H1 (cell line): Measurements from ENCODE around the gene SYT13. TPM values are rescaled to one million over a fixed set of nuclear protein-coding genes. Genes with fewer than 3 reads are reported as not detected.
A peak's percentile ranks its signal among the peaks of the same experiment; 100 is the strongest.

Experiments used
- CTCF ChIA-PET: fragments of 300-600 bp; sonication (Branson Sonifier 250); formaldehyde crosslinking; loops from one replicate; lab custom pipeline; 2021; ENCODE audit not compliant: partially characterized antibody; lab: Charles Lee
- POLR2A ChIA-PET: fragments of 300-600 bp; sonication (Branson Sonifier 250); formaldehyde crosslinking; loops from one replicate; lab custom pipeline; 2021; ENCODE audit warnings: inconsistent platforms; ENCODE audit not compliant: partially characterized antibody; lab: Charles Lee
- DNase-seq, 2 experiments: peaks; one replicate each; pipeline versions ENCODE4 v3.0.0 to v3.0.0-alpha.2; 2010 to 2022; ENCODE audit warnings: low spot score in 2 of 2, low read depth in 1 of 2, mixed read lengths in 1 of 2
- FAIRE-seq: peaks from 2 replicates; lab custom pipeline; 2011; peaks lifted over from hg19 to GRCh38; lab: Jason Lieb, UNC
- H2AFZ ChIP-seq: 2 replicates; pipeline ENCODE4 v1.8.1; 2012; ENCODE audit warnings: low read length, inconsistent platforms
- H2AK5ac ChIP-seq: 2 replicates; pipeline ENCODE4 v1.6.1; 2013; ENCODE audit warnings: low read depth, low read length
- H2BK120ac ChIP-seq: replicated peaks from 2 replicates; pipeline ENCODE3; 2013; ENCODE audit warnings: low read depth, low read length, inconsistent platforms
- H2BK12ac ChIP-seq: 2 replicates; pipeline ENCODE4 v1.6.1; 2013; ENCODE audit warnings: low read depth, low read length
- H2BK15ac ChIP-seq: 2 replicates; pipeline ENCODE4 v1.6.1; 2013; ENCODE audit warnings: low read length
- H2BK20ac ChIP-seq: 2 replicates; pipeline ENCODE4 v1.6.1; 2013; ENCODE audit warnings: low read length
- H2BK5ac ChIP-seq: 2 replicates; pipeline ENCODE4 v1.6.1; 2013; ENCODE audit warnings: low read depth, low read length
- H3K14ac ChIP-seq: 2 replicates; pipeline ENCODE4 v1.6.1; 2013; ENCODE audit warnings: inconsistent platforms; ENCODE audit not compliant: insufficient read length
- H3K18ac ChIP-seq: 2 replicates; pipeline ENCODE4 v1.6.1; 2013; ENCODE audit warnings: low read length; ENCODE audit errors: extremely low read depth
- H3K23ac ChIP-seq: 2 replicates; pipeline ENCODE4 v1.6.1; 2013; ENCODE audit warnings: inconsistent platforms; ENCODE audit not compliant: insufficient read length
- H3K23me2 ChIP-seq: 2 replicates; pipeline ENCODE4 v1.6.1; 2013; ENCODE audit warnings: low read depth, low read length
- H3K27ac ChIP-seq: 2 replicates; pipeline ENCODE4 v1.6.1; 2011; ENCODE audit warnings: low read depth, low read length, inconsistent platforms
- H3K27me3 ChIP-seq, 4 experiments: replicated peaks in 1 of 4; 1 replicate in 1 of 4; 2 replicates in 3 of 4; pipeline versions ENCODE4 v1.6.1 to v1.8.1; 2011 to 2013; ENCODE audit warnings: low read length in 3 of 4, mild to moderate bottlenecking in 3 of 4, inconsistent platforms in 2 of 4, mixed read lengths in 2 of 4, moderate library complexity in 1 of 4; ENCODE audit not compliant: control insufficient read depth in 3 of 4, insufficient read depth in 3 of 4; ENCODE audit errors: extremely low read depth in 1 of 4
- H3K36me3 ChIP-seq, 4 experiments: 2 replicates each; pipeline versions ENCODE4 v1.6.1 to v1.8.1; 2011 to 2013; ENCODE audit warnings: mild to moderate bottlenecking in 4 of 4, low read length in 3 of 4, moderate library complexity in 2 of 4, control low read depth in 1 of 4, inconsistent platforms in 1 of 4; ENCODE audit not compliant: insufficient read depth in 4 of 4, control insufficient read depth in 2 of 4
- H3K4ac ChIP-seq: replicated peaks from 2 replicates; pipeline ENCODE3; 2013; ENCODE audit warnings: low read length, low read depth, mixed read lengths, inconsistent platforms; ENCODE audit not compliant: insufficient read length
- H3K4me1 ChIP-seq, 4 experiments: replicated peaks in 1 of 4; 1 replicate in 1 of 4; 2 replicates in 3 of 4; pipeline versions ENCODE4 v1.6.1 to v1.8.1; 2011 to 2013; ENCODE audit warnings: low read length in 3 of 4, inconsistent platforms in 2 of 4, mixed read lengths in 1 of 4; ENCODE audit not compliant: insufficient read depth in 4 of 4, control insufficient read depth in 3 of 4
- H3K4me2 ChIP-seq, 2 experiments: 2 replicates each; pipeline versions ENCODE4 v1.6.1 to v1.8.1; 2011 to 2013; ENCODE audit warnings: low read depth in 2 of 2, low read length in 2 of 2, control low read depth in 1 of 2, inconsistent platforms in 1 of 2, mild to moderate bottlenecking in 1 of 2; ENCODE audit not compliant: insufficient read depth in 1 of 2
- H3K4me3 ChIP-seq, 4 experiments: fragments of 200-600, 300-600 bp in 1 of 4; sonication (generic), shearing (Covaris generic), sonication (Bioruptor Twin) in 1 of 4; 2 replicates each; pipeline versions ENCODE4 v1.5.1 to v1.8.1; 2011 to 2016; ENCODE audit warnings: low read length in 4 of 4, low read depth in 3 of 4, control low read depth in 2 of 4, inconsistent platforms in 2 of 4, mild to moderate bottlenecking in 2 of 4, mixed read lengths in 1 of 4, moderate library complexity in 1 of 4; ENCODE audit not compliant: insufficient read depth in 2 of 4; ENCODE audit errors: extremely low read depth in 1 of 4
- H3K56ac ChIP-seq: replicated peaks from 2 replicates; pipeline ENCODE3; 2013; ENCODE audit warnings: low read depth, mild to moderate bottlenecking, mixed read lengths, low read length, inconsistent platforms; ENCODE audit not compliant: insufficient read length
- H3K79me1 ChIP-seq: 2 replicates; pipeline ENCODE4 v1.6.1; 2013; ENCODE audit warnings: low read depth, low read length, control low read depth
- H3K79me2 ChIP-seq, 2 experiments: 2 replicates each; pipeline versions ENCODE4 v1.6.1 to v1.8.1; 2012 to 2013; ENCODE audit warnings: low read length in 2 of 2, mild to moderate bottlenecking in 2 of 2, inconsistent platforms in 1 of 2; ENCODE audit not compliant: insufficient read depth in 2 of 2, control insufficient read depth in 1 of 2
- H3K9ac ChIP-seq, 4 experiments: replicated peaks in 1 of 4; 1 replicate in 1 of 4; 2 replicates in 3 of 4; pipeline versions ENCODE4 v1.6.1 to v1.8.1; 2011 to 2013; ENCODE audit warnings: low read depth in 3 of 4, low read length in 3 of 4, control low read depth in 2 of 4, mild to moderate bottlenecking in 2 of 4, moderate library complexity in 2 of 4, inconsistent platforms in 1 of 4; ENCODE audit errors: extremely low read depth in 1 of 4
- H3K9me3 ChIP-seq, 2 experiments: 2 replicates each; pipeline versions ENCODE4 v1.6.1 to v1.8.1; 2012 to 2013; ENCODE audit warnings: mild to moderate bottlenecking in 2 of 2, moderate library complexity in 2 of 2, control low read depth in 1 of 2, inconsistent platforms in 1 of 2, low read depth in 1 of 2, low read length in 1 of 2, mixed read lengths in 1 of 2; ENCODE audit not compliant: insufficient read depth in 2 of 2
- H4K20me1 ChIP-seq, 2 experiments: replicated peaks in 1 of 2; 2 replicates each; pipeline versions ENCODE3 to v1.8.1; 2011 to 2013; ENCODE audit warnings: inconsistent platforms in 2 of 2, low read length in 2 of 2, mild to moderate bottlenecking in 1 of 2; ENCODE audit not compliant: insufficient read depth in 2 of 2, control insufficient read depth in 1 of 2
- H4K5ac ChIP-seq: 2 replicates; pipeline ENCODE4 v1.6.1; 2013; ENCODE audit warnings: low read length, low read depth, mixed read lengths, inconsistent platforms; ENCODE audit not compliant: insufficient read length
- H4K8ac ChIP-seq: 2 replicates; pipeline ENCODE4 v1.8.0; 2013; ENCODE audit warnings: mild to moderate bottlenecking, moderate library complexity, low read length, inconsistent platforms; ENCODE audit not compliant: insufficient read depth; ENCODE audit errors: extremely low read depth
- H4K91ac ChIP-seq: replicated peaks from 2 replicates; pipeline ENCODE3; 2013; ENCODE audit warnings: low read length, mixed read lengths, inconsistent platforms; ENCODE audit not compliant: insufficient read length
- CTBP2 ChIP-seq: IDR thresholded peaks from 2 replicates; pipeline ENCODE4 v1.7.0; 2011; ENCODE audit warnings: borderline replicate concordance, mild to moderate bottlenecking, moderate library complexity, mixed read lengths, low read length; ENCODE audit not compliant: insufficient read depth, insufficient read length
- HDAC2 ChIP-seq, 2 experiments: fragments of 300-600 bp in 1 of 2; sonication (generic) in 1 of 2; IDR thresholded peaks; 2 replicates each; pipeline ENCODE4 v1.6.1; 2011 to 2012; ENCODE audit warnings: low read depth in 2 of 2, low read length in 2 of 2, mild to moderate bottlenecking in 2 of 2, moderate library complexity in 2 of 2, borderline replicate concordance in 1 of 2, inconsistent platforms in 1 of 2
- JUND ChIP-seq: IDR thresholded peaks from 2 replicates; pipeline ENCODE4 v1.6.1; 2011; ENCODE audit warnings: mild to moderate bottlenecking, improper control_type of control experiment, low read length
- KDM1A ChIP-seq: fragments of 200-600, 300-600 bp; sonication (generic); IDR thresholded peaks from 2 replicates; pipeline ENCODE4 v1.7.1; 2016; ENCODE audit warnings: mild to moderate bottlenecking, low read length, borderline replicate concordance
- NRF1 ChIP-seq: IDR thresholded peaks from 2 replicates; pipeline ENCODE4 v1.6.1; 2011; ENCODE audit warnings: mild to moderate bottlenecking, low read depth, low read length, improper control_type of control experiment
- RAD21 ChIP-seq, 2 experiments: IDR thresholded peaks in 1 of 2; conservative IDR thresholded peaks in 1 of 2; 2 replicates each; pipeline ENCODE4 v1.6.1; 2011; ENCODE audit warnings: low read depth in 2 of 2, low read length in 2 of 2, improper control_type of control experiment in 1 of 2, inconsistent platforms in 1 of 2, mild to moderate bottlenecking in 1 of 2, moderate library complexity in 1 of 2
- TAF7 ChIP-seq: optimal IDR thresholded peaks from 2 replicates; pipeline ENCODE3; 2011; ENCODE audit warnings: low read depth, mild to moderate bottlenecking, inconsistent platforms, low read length, moderate library complexity, borderline replicate concordance
- YY1 ChIP-seq: IDR thresholded peaks from 2 replicates; pipeline ENCODE4 v1.6.1; 2011; ENCODE audit warnings: low read depth, mild to moderate bottlenecking, low read length
- WGBS, 2 experiments: shearing (Covaris generic) in 1 of 2; methylation state at CpG; one replicate each; pipeline versions ENCODE4 v1.1.6 to v1.1.7; 2013 to 2015; ENCODE audit warnings: low lambda C conversion rate in 2 of 2, mixed read lengths in 2 of 2, inconsistent platforms in 1 of 2, low coverage in 1 of 2, missing lambda C conversion rate in 1 of 2; ENCODE audit not compliant: insufficient replicate concordance in 2 of 2, insufficient coverage in 1 of 2, insufficient read length in 1 of 2; ENCODE audit errors: extremely low coverage in 1 of 2, missing lambda C conversion rate in 1 of 2; 5-methylcytosine and 5-hydroxymethylcytosine counted together
- polyA plus RNA-seq, 7 experiments: library from polyadenylated mRNA; depleted of rRNA in 3 of 7; stranded (reverse) in 5 of 7; unstranded in 2 of 7; fragments of >200 nt in 5 of 7; fragments of 200-250 nt in 2 of 7; gene quantifications; 1 replicate in 5 of 7; 2 replicates in 1 of 7; 4 replicates in 1 of 7; pipeline versions ENCODE4 v1.2.1 to v1.2.3, GENCODE V29; 2011 to 2013; ENCODE audit warnings: missing spikeins in 2 of 7, mixed read lengths in 2 of 7
- total RNA-seq: library from RNA; stranded (reverse); fragmentation: NEBNext Ultra II Directional; extraction: Animal tissue kit (Norgen Biotek cat#: 25700); gene quantifications from 2 replicates; pipeline ENCODE4 v1.2.1, GENCODE V29; 2021
- TF ChIP-seq, protein P1 (sequence below), 3 experiments: IDR thresholded peaks; 1 replicate in 2 of 3; 2 replicates in 1 of 3; pipeline versions ENCODE4 v1.5.1 to v1.6.1; 2011; ENCODE audit warnings: low read length in 3 of 3, mild to moderate bottlenecking in 3 of 3, inconsistent platforms in 2 of 3, low read depth in 1 of 3, moderate library complexity in 1 of 3; ENCODE audit not compliant: insufficient read depth in 1 of 3; ENCODE audit errors: control extremely low read depth in 1 of 3

SYT13 gene
- total and polyA plus RNA-seq, 2 of the 8 experiments (the other 6 are each of a cell fraction or from before 2014, with no cell fraction given), result 4.8 to 13.2 TPM

DNA sequence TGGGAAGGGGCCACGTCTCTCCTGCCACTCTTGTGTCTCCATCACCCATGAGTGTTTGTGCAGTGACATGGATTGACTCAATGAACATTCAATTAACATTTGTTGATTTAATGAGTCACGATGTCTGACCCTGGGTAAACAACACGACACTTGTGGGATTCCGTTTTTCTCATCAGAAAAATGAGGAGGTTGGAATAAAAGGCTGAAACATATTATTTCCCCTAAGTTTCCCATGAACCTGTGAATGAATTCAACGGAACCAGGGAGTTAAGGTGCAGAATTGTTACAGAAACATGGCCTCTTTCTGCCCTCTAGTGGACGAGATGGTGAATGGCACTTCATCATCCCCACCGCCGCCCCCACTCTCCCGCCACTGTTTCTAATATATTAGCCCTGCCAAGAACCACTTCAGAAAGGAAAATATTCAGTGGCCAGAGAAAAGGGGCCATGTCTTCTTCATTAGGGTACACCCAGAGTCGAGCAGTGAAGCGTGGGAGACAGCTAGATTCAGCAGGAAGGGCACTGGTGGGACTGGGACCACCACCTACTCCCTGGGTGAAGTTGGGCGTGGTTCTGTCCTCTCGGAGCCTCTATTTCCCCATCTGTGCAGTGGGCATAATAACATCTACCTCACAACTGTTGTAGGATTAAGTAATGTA lies 46.3 kb upstream of the SYT13 start:
- Histone ChIP-seq H2BK120ac (no peak overlapping the region), H3K27ac (no peak overlapping the region), H3K9me3 (no peaks in the 10 kb centered on the region; a peak in 1 of 4 replicates), H3K36me3 (no peaks in the 10 kb centered on the region), H4K8ac (no peak overlapping the region), H2BK12ac (no peak overlapping the region), H3K4me1 (no peaks in the 10 kb centered on the region), H3K4me2 (no peak overlapping the region), H2BK15ac (peak overlapping the region; percentile 6; the same call in 1 of the 2 replicates), H3K14ac (no peak overlapping the region), H4K5ac (no peak overlapping the region), H2BK5ac (no peak overlapping the region), H3K9ac (no peak overlapping the region), H4K20me1 (no peaks in the 10 kb centered on the region), H2AK5ac (no peak overlapping the region), H3K4ac (no peak overlapping the region), H3K4me3 (no peak overlapping the region), H2BK20ac (no peak overlapping the region), H3K23me2 (no peaks in the 10 kb centered on the region), H3K18ac (no peak overlapping the region), H3K56ac (no peak overlapping the region), H3K23ac (no peak overlapping the region), H3K79me1 (no peaks in the 10 kb centered on the region), H4K91ac (no peak overlapping the region), H3K27me3 (no peaks in the 10 kb centered on the region; a peak in 1 of 7 replicates), H2AFZ (peak overlapping the region; percentile 71; the same call in 1 of the 2 replicates), H3K79me2 (no peaks in the 10 kb centered on the region)
- CTCF ChIA-PET, result interaction anchor here (0.7 to 5.0 kb wide), 47 partner anchors 8 to 299 kb away, joined by 3 to 95 read pairs (median 5); partner anchors contain the start of gene SYT13
- POLR2A ChIA-PET, result no interaction called here
- 22% methylated on average over 13 of the region's 13 CpGs; no CpG with 5 or more reads in 1 of the 2 experiments for WGBS, 2 experiments
- DNase-seq (peak in 1 of 2 experiments; percentile 68), FAIRE-seq (peak; percentile 82)
- TF ChIP-seq RAD21 (IDR thresholded peaks at IDR 0.05 in 1 of 2, conservative IDR thresholded peaks at IDR 0.05 in 1 of 2; ENCODE audit: low read depth in 2 of 2, low read length in 2 of 2) (peak; percentile 80 to 82), NRF1 (no peak), JUND (no peak), TAF7 (no peak), KDM1A (peak; percentile 97), YY1 (no peak), CTBP2 (no peak), HDAC2 (IDR thresholded peaks at IDR 0.05; ENCODE audit: borderline replicate concordance in 1 of 2, low read depth in 2 of 2, low read length in 2 of 2) (peak in 1 of 2 experiments; percentile 88; a peak in 1 of 4 replicates)
- TF ChIP-seq, protein P1, sequence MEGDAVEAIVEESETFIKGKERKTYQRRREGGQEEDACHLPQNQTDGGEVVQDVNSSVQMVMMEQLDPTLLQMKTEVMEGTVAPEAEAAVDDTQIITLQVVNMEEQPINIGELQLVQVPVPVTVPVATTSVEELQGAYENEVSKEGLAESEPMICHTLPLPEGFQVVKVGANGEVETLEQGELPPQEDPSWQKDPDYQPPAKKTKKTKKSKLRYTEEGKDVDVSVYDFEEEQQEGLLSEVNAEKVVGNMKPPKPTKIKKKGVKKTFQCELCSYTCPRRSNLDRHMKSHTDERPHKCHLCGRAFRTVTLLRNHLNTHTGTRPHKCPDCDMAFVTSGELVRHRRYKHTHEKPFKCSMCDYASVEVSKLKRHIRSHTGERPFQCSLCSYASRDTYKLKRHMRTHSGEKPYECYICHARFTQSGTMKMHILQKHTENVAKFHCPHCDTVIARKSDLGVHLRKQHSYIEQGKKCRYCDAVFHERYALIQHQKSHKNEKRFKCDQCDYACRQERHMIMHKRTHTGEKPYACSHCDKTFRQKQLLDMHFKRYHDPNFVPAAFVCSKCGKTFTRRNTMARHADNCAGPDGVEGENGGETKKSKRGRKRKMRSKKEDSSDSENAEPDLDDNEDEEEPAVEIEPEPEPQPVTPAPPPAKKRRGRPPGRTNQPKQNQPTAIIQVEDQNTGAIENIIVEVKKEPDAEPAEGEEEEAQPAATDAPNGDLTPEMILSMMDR (IDR thresholded peaks at IDR 0.05; ENCODE audit: control extremely low read depth in 1 of 3, insufficient read depth in 1 of 3, low read depth in 1 of 3, low read length in 3 of 3), result peak; percentile 44 to 65 (median 49)
